ENCODE data around the gene PRM1. TPM values are rescaled to one million over a fixed set of nuclear protein-coding genes. Genes with fewer than 3 reads are reported as not detected.
A peak's percentile ranks its signal among the peaks of the same experiment; 100 is the strongest.

Gene PRM1
- total and polyA plus RNA-seq, 2 of the 13 experiments (the other 11 are each of a cell fraction or from before 2014, with no cell fraction given), result not detected

DNA sequence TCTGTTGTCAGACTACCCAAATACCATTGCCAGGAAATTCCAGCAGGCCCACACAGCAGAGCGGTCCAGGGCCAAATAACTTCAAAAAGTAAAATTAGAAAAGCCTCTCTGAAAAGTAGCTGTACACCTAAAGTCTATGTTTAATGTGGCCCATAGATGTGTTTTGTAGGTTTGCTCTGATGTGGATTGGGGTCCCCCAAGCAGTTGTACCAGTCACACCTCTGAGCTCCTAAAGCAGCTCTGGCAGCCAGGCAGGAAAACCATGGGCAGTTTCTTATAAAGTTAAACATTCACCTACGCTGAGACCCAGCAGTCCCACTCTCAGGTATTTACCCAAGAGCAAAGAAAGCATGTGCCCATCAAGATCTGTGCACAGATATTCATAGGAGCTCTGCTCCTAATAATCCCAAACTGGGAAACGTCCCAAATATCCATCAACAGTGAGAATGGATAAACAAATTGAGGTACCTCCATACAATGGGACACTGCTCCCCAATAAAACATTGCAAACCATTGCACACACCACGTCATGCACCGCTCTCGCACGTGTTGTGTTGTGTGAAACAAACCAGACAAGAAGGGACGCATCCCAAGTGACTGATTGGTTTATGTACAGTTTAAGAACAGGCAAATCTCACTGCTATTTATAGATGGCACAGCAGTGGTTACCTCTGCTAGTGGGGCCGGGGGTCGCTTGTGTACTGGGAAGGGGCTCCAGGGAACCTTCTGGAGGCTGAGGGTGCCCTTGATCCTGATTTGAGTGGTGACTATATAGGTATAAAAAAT, 15.8 kb upstream of the PRM1 start (continued):
- TF ChIP-seq ZBTB44 (CRISPR knock-in tag; IDR thresholded peaks at IDR 0.05) (no peak), ZNF720 (CRISPR knock-in tag; IDR thresholded peaks at IDR 0.05) (0 out of 2 replicates have a peak, but pooled peaks have one; percentile 20), ZNF430 (CRISPR knock-in tag; IDR thresholded peaks at IDR 0.05) (peak; percentile 50; the same call in 1 of the 2 replicates), KDM4B (CRISPR knock-in tag; IDR thresholded peaks at IDR 0.05) (peak; percentile 85; the same call in 1 of the 2 replicates), ZNF331 (CRISPR knock-in tag; IDR thresholded peaks at IDR 0.05) (peak; percentile 74), RFXAP (CRISPR knock-in tag; IDR thresholded peaks at IDR 0.05; ENCODE audit: borderline replicate concordance) (peak; percentile 73; the same call in 1 of the 2 replicates), ZBTB8A (CRISPR knock-in tag; IDR thresholded peaks at IDR 0.05; ENCODE audit: borderline replicate concordance, low read depth) (no peak), PCBP2 (optimal IDR thresholded peaks at IDR 0.05; ENCODE audit: low read depth, low read length, poor library complexity, severe bottlenecking) (no peak), ZNF335 (CRISPR knock-in tag; IDR thresholded peaks at IDR 0.05) (no peak; the same call in 1 of the 2 replicates), ZNF234 (CRISPR knock-in tag; conservative IDR thresholded peaks at IDR 0.05) (no peak), IRF9 (CRISPR knock-in tag; IDR thresholded peaks at IDR 0.05; ENCODE audit: borderline replicate concordance) (no peak), MAFF (IDR thresholded peaks at IDR 0.05; ENCODE audit: low read depth, low read length) (no peak), SATB2 (CRISPR knock-in tag; IDR thresholded peaks at IDR 0.05) (no peak), PREB (CRISPR knock-in tag; IDR thresholded peaks at IDR 0.05) (no peak), PATZ1 (CRISPR knock-in tag; IDR thresholded peaks at IDR 0.05) (peak; percentile 59)
- TF ChIP-seq, protein P1, sequence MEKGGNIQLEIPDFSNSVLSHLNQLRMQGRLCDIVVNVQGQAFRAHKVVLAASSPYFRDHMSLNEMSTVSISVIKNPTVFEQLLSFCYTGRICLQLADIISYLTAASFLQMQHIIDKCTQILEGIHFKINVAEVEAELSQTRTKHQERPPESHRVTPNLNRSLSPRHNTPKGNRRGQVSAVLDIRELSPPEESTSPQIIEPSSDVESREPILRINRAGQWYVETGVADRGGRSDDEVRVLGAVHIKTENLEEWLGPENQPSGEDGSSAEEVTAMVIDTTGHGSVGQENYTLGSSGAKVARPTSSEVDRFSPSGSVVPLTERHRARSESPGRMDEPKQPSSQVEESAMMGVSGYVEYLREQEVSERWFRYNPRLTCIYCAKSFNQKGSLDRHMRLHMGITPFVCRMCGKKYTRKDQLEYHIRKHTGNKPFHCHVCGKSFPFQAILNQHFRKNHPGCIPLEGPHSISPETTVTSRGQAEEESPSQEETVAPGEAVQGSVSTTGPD (CRISPR knock-in tag; IDR thresholded peaks at IDR 0.05), result peak; percentile 63; the same call in 1 of the 2 replicates
- TF ChIP-seq, protein P2, sequence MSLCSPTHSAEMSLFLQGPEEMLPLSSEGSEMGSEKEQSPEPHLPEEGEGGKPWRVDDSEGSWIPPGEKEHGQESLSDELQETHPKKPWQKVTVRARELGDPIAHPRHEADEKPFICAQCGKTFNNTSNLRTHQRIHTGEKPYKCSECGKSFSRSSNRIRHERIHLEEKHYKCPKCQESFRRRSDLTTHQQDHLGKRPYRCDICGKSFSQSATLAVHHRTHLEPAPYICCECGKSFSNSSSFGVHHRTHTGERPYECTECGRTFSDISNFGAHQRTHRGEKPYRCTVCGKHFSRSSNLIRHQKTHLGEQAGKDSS (CRISPR knock-in tag; IDR thresholded peaks at IDR 0.05; ENCODE audit: borderline replicate concordance, low read depth), result peak; percentile 52; the same call in 1 of the 2 replicates
